SK-N-MC (cell line): Measurements from ENCODE around the gene ANO6.

Experiments used
- EZH2 ChIP-seq: fragments of 200-600 bp; sonication (generic); IDR thresholded peaks from one replicate; pipeline ENCODE4 v1.6.1; 2017; ENCODE audit warnings: antibody characterized with exemption
- POLR2AphosphoS5 ChIP-seq: IDR thresholded peaks from 2 replicates; pipeline ENCODE4 v1.6.1; 2012; ENCODE audit warnings: mild to moderate bottlenecking, low read depth, low read length, borderline replicate concordance

- TF ChIP-seq EZH2 (no peak), POLR2AphosphoS5 (no peak)
Measured at GRCh38 chr12:45256721-45257120, 40.8 kb downstream of the ANO6 start.
